ENCODE measurements around the gene VSTM2B.

DNA sequence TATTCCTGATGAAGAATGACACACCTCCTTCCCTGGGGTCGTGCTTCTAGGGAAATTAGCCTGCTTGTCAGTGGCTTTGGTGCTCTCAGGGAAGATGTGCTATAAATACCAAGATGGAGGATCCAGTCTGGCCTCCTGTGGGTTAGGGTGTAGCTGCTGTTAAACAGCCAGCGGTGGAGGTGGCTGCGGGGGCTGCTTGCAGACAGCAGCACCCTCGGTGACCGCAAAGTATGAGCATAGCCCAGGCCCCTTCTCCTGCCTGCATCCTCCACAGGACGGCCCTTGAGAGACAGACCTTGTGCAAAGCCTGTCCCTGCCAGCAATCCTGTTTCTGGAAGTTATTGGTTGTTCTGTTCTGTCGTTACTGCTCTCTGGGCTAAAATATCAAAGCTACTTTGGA lies 11.4 kb downstream of the VSTM2B start:
- TF ChIP-seq, protein P1, sequence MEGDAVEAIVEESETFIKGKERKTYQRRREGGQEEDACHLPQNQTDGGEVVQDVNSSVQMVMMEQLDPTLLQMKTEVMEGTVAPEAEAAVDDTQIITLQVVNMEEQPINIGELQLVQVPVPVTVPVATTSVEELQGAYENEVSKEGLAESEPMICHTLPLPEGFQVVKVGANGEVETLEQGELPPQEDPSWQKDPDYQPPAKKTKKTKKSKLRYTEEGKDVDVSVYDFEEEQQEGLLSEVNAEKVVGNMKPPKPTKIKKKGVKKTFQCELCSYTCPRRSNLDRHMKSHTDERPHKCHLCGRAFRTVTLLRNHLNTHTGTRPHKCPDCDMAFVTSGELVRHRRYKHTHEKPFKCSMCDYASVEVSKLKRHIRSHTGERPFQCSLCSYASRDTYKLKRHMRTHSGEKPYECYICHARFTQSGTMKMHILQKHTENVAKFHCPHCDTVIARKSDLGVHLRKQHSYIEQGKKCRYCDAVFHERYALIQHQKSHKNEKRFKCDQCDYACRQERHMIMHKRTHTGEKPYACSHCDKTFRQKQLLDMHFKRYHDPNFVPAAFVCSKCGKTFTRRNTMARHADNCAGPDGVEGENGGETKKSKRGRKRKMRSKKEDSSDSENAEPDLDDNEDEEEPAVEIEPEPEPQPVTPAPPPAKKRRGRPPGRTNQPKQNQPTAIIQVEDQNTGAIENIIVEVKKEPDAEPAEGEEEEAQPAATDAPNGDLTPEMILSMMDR (conservative IDR thresholded peaks at IDR 0.05): no peak
- TF ChIP-seq ZFX (IDR thresholded peaks at IDR 0.05): no peak

Data from C4-2B (cell line).